ENCODE results near the gene CSRP3.

GRCh38 chr11:19161651-19162050 is 40.1 kb downstream of the CSRP3 start:
- TF ChIP-seq, protein P1, sequence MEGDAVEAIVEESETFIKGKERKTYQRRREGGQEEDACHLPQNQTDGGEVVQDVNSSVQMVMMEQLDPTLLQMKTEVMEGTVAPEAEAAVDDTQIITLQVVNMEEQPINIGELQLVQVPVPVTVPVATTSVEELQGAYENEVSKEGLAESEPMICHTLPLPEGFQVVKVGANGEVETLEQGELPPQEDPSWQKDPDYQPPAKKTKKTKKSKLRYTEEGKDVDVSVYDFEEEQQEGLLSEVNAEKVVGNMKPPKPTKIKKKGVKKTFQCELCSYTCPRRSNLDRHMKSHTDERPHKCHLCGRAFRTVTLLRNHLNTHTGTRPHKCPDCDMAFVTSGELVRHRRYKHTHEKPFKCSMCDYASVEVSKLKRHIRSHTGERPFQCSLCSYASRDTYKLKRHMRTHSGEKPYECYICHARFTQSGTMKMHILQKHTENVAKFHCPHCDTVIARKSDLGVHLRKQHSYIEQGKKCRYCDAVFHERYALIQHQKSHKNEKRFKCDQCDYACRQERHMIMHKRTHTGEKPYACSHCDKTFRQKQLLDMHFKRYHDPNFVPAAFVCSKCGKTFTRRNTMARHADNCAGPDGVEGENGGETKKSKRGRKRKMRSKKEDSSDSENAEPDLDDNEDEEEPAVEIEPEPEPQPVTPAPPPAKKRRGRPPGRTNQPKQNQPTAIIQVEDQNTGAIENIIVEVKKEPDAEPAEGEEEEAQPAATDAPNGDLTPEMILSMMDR (conservative IDR thresholded peaks at IDR 0.05 in 1 of 2, IDR thresholded peaks at IDR 0.05 in 1 of 2; ENCODE audit: low read depth in 1 of 2, low read length in 2 of 2): no peak
- TF ChIP-seq EZH2 (IDR thresholded peaks at IDR 0.05; ENCODE audit: low read length, missing control alignments): no peak

All from fibroblast of lung (primary cell).